ENCODE measurements around the gene TNFSF4. TPM values are rescaled to one million over a fixed set of nuclear protein-coding genes. Genes with fewer than 3 reads are reported as not detected.
"Not testable (repeated sequence)": the region's sequence is repeated elsewhere in the genome, so short reads cannot be mapped to it uniquely, and the experiment has no call there.

TNFSF4 gene
- total RNA-seq, 2 donors from 2014 or later, result 1.0 to 1.4 TPM

GRCh38 chr1:173162601-173163000, 44.5 kb downstream of the TNFSF4 start:
- no peak for DNase-seq (ENCODE audit: low spot score)
- Histone ChIP-seq H3K4me1 (no peaks in the 10 kb centered on the region), H3K9me3 (no peaks in the 10 kb centered on the region), H3K27ac (no peak overlapping the region), H3K4me3 (no peak overlapping the region), H3K27me3 (no peaks in the 10 kb centered on the region), H3K36me3 (no peaks in the 10 kb centered on the region)
- TF ChIP-seq CTCF (IDR thresholded peaks at IDR 0.05), result no peak

GRCh38 chr1:173161510-173162221, 45.5 kb downstream of the TNFSF4 start:
- H3K4me3 ChIP-seq, result no peak overlapping the region
- no peaks in the 10 kb centered on the region for H3K36me3 ChIP-seq
- DNase-seq (ENCODE audit: low spot score), result no peak
- H3K27me3 ChIP-seq, result no peaks in the 10 kb centered on the region
- no peaks in the 10 kb centered on the region for H3K9me3 ChIP-seq
- TF ChIP-seq CTCF (IDR thresholded peaks at IDR 0.05), result no peak
- no peaks in the 10 kb centered on the region for H3K4me1 ChIP-seq
- no peak overlapping the region for H3K27ac ChIP-seq

GRCh38 chr1:173153964-173154363, 53.2 kb downstream of the TNFSF4 start:
- H3K36me3 ChIP-seq, result not testable (repeated sequence)

GRCh38 chr1:173153503-173153902, 53.6 kb downstream of the TNFSF4 start:
- DNase-seq (ENCODE audit: low spot score), result no peak
- TF ChIP-seq CTCF (IDR thresholded peaks at IDR 0.05), result no peak
- no peak overlapping the region for H3K27ac ChIP-seq

More at GRCh38 chr1:173153964-173154363, 53.2 kb downstream of the TNFSF4 start:
- H3K9me3 ChIP-seq; DNase-seq (ENCODE audit: low spot score); H3K4me3 ChIP-seq; H3K27me3 ChIP-seq; H3K4me1 ChIP-seq; H3K27ac ChIP-seq: not testable (repeated sequence)

DNA sequence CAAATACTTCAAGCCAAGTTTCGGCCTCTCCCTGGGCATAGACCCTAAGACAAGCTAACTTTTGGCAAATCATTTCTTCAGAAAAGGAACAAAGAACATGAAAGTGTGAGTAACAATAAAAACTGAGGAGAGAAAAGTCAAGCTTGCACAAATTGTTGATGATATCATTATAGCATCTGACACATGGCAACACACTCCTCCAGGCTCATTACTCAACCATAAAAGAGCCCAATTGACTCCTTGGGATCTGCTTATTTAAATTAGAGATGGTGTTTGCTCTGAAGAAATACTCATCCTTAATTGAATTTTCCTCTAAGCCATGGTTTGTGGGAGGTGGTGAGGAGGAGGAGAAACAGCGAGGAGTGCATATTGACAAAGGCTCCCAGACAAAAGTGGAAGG, 54.5 kb downstream of the TNFSF4 start:
- no peaks in the 10 kb centered on the region for H3K4me1 ChIP-seq
- TF ChIP-seq CTCF (IDR thresholded peaks at IDR 0.05), result no peak
- H3K4me3 ChIP-seq, result no peak overlapping the region
- no peaks in the 10 kb centered on the region for H3K9me3 ChIP-seq
- no peak overlapping the region for H3K27ac ChIP-seq
- no peak for DNase-seq (ENCODE audit: low spot score)
- H3K27me3 ChIP-seq, result no peaks in the 10 kb centered on the region
- H3K36me3 ChIP-seq, result no peaks in the 10 kb centered on the region

More at GRCh38 chr1:173153503-173153902, 53.6 kb downstream of the TNFSF4 start:
- no peaks in the 10 kb centered on the region for H3K36me3 ChIP-seq
- H3K9me3 ChIP-seq, result no peaks in the 10 kb centered on the region
- no peak overlapping the region for H3K4me3 ChIP-seq
- H3K27me3 ChIP-seq, result no peaks in the 10 kb centered on the region
- H3K4me1 ChIP-seq, result no peaks in the 10 kb centered on the region

DNA sequence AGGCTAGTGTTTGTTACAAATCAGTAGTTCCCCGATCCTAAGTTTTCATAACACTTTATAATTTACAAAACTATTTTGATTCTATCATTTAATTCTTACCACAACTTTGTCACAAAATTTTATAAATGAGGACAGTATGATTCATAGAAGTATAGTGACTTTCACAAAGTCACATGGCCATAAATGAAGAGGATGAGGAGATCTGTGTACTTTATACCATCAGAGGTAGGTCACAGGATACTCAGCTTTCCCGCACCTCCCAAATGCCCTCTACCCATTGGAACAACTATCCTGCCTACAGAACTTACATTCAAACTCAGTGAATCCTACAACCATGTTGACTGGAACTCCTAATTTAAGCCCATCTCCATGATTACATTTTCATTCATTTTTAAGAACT, 56.3 kb downstream of the TNFSF4 start:
- H3K9me3 ChIP-seq, result peaks cover 0 to 6% of the 10 kb centered on the region in 2 donors
- H3K36me3 ChIP-seq, result no peaks in the 10 kb centered on the region
- DNase-seq (ENCODE audit: low spot score), result no peak
- no peak overlapping the region for H3K4me3 ChIP-seq
- no peak for TF ChIP-seq CTCF (IDR thresholded peaks at IDR 0.05)
- H3K27me3 ChIP-seq, result no peaks in the 10 kb centered on the region
- H3K4me1 ChIP-seq, result no peaks in the 10 kb centered on the region
- no peak overlapping the region for H3K27ac ChIP-seq

Data from right atrium auricular region (tissue), 2 donors.